ENCODE results near the gene PDCD1. TPM values are rescaled to one million over a fixed set of nuclear protein-coding genes. Genes with fewer than 3 reads are reported as not detected.

Gene PDCD1
- total and polyA plus RNA-seq, 2 of the 13 experiments (the other 11 are each of a cell fraction or from before 2014, with no cell fraction given), result 0.04 TPM; not detected in 1

- H3K27ac ChIP-seq (ENCODE audit: extremely low read length, insufficient read depth, low read length), result no peak overlapping the region
- no TSS peak for BruUV-seq (replicated peaks)
- DNase-seq (ENCODE audit: low spot score), result no peak
- no peak overlapping the region for H3K9ac ChIP-seq (ENCODE audit: insufficient read depth, low read depth, low read length)
- no peaks in the 10 kb centered on the region for H3K9me3 ChIP-seq (ENCODE audit: low read length)
- peaks cover 11% of the 10 kb centered on the region for H3K4me1 ChIP-seq (ENCODE audit: insufficient read depth, low read length)
- H3K79me2 ChIP-seq (ENCODE audit: insufficient read depth, low read length), result no peaks in the 10 kb centered on the region
- H3K27me3 ChIP-seq (ENCODE audit: control insufficient read depth in 1 of 2, insufficient read depth in 2 of 2, low read length in 2 of 2), result peaks cover 39 to 93% of the 10 kb centered on the region in 2 experiments; a peak in 4 of 5 replicates
- H4K20me1 ChIP-seq (ENCODE audit: insufficient read depth, low read length), result no peaks in the 10 kb centered on the region
- no peak overlapping the region for H3K4me3 ChIP-seq (replicated peaks in 1 of 3; ENCODE audit: insufficient read depth in 1 of 3, low read depth in 2 of 3, low read length in 3 of 3)
- POLR2A ChIA-PET, result interaction anchor here (1.0 kb wide), 1 partner anchor 44 kb away, joined by 3 read pairs; the partner anchor contains the start of gene NEU4
- FAIRE-seq, result no peak
- CTCF ChIA-PET (ENCODE audit: low intra/inter-chr PET ratio, low total read pairs), result no interaction called here
- no peak for ATAC-seq
- no peaks in the 10 kb centered on the region for H3K36me3 ChIP-seq (replicated peaks in 1 of 2; ENCODE audit: control insufficient read depth in 1 of 2, insufficient read depth in 2 of 2, low read length in 2 of 2)
- no peak overlapping the region for H2AFZ ChIP-seq (ENCODE audit: low read length)
- WGBS (ENCODE audit: low lambda C conversion rate), result 38% methylated on average over 9 of the region's 10 CpGs
- intact Hi-C loops (cut with micrococcal nuclease; ENCODE audit: unreplicated experiment) (no loop called here), in situ Hi-C loops (cut with HindIII; ENCODE audit: extremely low pct_ligation_motif_present, low pct_unique_long_range_greater_than_20kb) (no loop called here)
- H3K4me2 ChIP-seq (ENCODE audit: low read depth, low read length), result no peak overlapping the region
- TF ChIP-seq KDM3A (CRISPR knock-in tag; IDR thresholded peaks at IDR 0.05; ENCODE audit: low read depth) (no peak), ZNF256 (CRISPR knock-in tag; conservative IDR thresholded peaks at IDR 0.05) (no peak), ZNF609 (CRISPR knock-in tag; IDR thresholded peaks at IDR 0.05; ENCODE audit: borderline replicate concordance) (no peak), ATF2 (CRISPR knock-in tag; IDR thresholded peaks at IDR 0.05) (no peak), ZNF883 (CRISPR knock-in tag; IDR thresholded peaks at IDR 0.05; ENCODE audit: not compliant biosample characterization) (no peak), ARID4A (CRISPR knock-in tag; IDR thresholded peaks at IDR 0.05; ENCODE audit: borderline replicate concordance) (no peak), TOE1 (CRISPR knock-in tag; IDR thresholded peaks at IDR 0.05) (no peak), ZNF484 (CRISPR knock-in tag; IDR thresholded peaks at IDR 0.05; ENCODE audit: borderline replicate concordance, low read depth) (no peak), TRIM22 (IDR thresholded peaks at IDR 0.05) (no peak)
Observed at GRCh38 chr2:241852981-241853631, 5.6 kb downstream of the PDCD1 start.
